GM18951 (cell line): ENCODE results near the gene TEAD1.

Experiments used
- POLR2A ChIP-seq: IDR thresholded peaks from 4 replicates; pipeline ENCODE4 v1.6.1; 2011; ENCODE audit warnings: mild to moderate bottlenecking; ENCODE audit not compliant: insufficient read length, insufficient read depth; ENCODE audit errors: extremely low read depth
- in situ Hi-C: fragments of 300-500 bp; cut with MboI; formaldehyde crosslinking; loops from one replicate; pipeline ENCODE4 v1.12.0; 2022; ENCODE audit warnings: low sequenced_read_pairs, mixed read lengths, inconsistent platforms; ENCODE audit not compliant: unreplicated experiment

The TEAD1 gene

GRCh38 chr11:12983336-12983735 lies 309.1 kb downstream of the TEAD1 start:
- in situ Hi-C loops, result no loop called here
- TF ChIP-seq POLR2A, result no peak

- in situ Hi-C loops, result no loop called here
- no peak for TF ChIP-seq POLR2A
These were observed 312.1 kb downstream of the TEAD1 start for GRCh38 chr11:12986194-12986898.

- in situ Hi-C loops, result no loop called here
- TF ChIP-seq POLR2A, result no peak
These were observed 315.4 kb downstream of the TEAD1 start for GRCh38 chr11:12989428-12990161.

GRCh38 chr11:12990162-12990480 lies 315.9 kb downstream of the TEAD1 start:
- in situ Hi-C loops, result no loop called here
- TF ChIP-seq POLR2A, result no peak

GRCh38 chr11:12991426-12991825 lies 317.2 kb downstream of the TEAD1 start:
- in situ Hi-C loops, result no loop called here
- no peak for TF ChIP-seq POLR2A

- in situ Hi-C loops, result no loop called here
- no peak for TF ChIP-seq POLR2A
These were observed 319.4 kb downstream of the TEAD1 start for GRCh38 chr11:12993626-12994025.
